GM19455 (cell line): ENCODE data around the gene SYNPO2.
"Not testable (repeated sequence)": the region's sequence is repeated elsewhere in the genome, so short reads cannot be mapped to it uniquely, and the experiment has no call there.

Experiments used
- ATAC-seq: cut with Tn5 transposase; IDR thresholded peaks from one replicate; pipeline ENCODE4 v1.9.1; 2021; ENCODE audit not compliant: unreplicated experiment

SYNPO2 gene

DNA sequence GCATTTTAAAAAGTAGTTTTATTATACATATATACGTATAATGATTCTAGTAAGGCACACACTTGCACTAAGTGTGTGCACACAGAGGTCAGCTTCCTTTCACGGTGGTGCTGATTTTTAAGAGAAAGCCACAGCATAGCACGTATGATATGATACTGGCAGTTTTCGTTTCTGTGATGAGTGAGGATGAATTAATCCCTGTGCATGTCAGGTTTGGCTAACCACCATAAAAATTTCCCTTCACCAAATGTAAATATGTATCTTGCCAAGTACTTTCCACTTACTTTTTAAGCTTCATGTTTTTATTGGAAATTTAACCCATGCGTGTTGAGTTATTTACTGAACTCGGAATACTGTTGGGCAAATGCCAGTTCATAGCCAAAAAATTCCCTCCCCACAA is 84.6 kb downstream of the SYNPO2 start:
- no peak for ATAC-seq

GRCh38 chr4:118974758-118975157 is 86.1 kb downstream of the SYNPO2 start:
- no peak for ATAC-seq

DNA sequence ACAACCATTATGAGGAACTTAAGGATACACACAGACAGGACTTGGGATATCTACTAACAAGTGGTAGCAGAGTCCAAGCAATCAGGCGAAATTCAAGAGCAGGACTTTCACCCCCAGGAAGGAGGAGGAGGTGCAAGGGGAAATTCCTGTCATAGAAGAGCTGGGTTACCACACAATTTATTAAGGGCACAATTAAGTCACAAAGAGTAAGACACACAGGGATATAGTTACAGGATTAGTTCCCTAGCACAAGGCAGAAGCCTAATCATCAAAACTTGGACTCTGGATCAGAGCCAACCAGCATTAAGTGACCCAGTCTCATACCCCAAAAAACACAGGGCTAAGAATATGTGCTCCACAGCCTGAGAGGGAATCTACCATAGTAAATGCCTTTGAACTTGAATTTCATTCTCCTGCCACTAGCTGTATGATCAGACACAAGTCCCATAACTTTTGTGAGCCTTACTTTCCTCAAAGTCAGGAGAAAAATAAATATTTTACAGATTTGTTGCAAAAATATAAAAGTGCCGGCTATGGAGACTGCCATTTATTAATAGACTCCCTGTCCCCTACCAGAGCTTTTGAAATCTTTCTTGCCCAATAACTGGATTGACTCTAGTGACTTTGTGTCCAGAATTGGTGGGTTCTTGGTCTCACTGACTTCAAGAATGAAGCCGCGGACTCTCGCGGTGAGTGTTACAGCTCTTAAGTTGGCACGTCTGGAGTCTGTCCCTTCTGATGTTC is 87.0 kb downstream of the SYNPO2 start:
- ATAC-seq = no peak

GRCh38 chr4:118976193-118976560 is 87.5 kb downstream of the SYNPO2 start:
- not testable (repeated sequence) for ATAC-seq

GRCh38 chr4:118977100-118977499 is 88.4 kb downstream of the SYNPO2 start:
- ATAC-seq = not testable (repeated sequence)

DNA sequence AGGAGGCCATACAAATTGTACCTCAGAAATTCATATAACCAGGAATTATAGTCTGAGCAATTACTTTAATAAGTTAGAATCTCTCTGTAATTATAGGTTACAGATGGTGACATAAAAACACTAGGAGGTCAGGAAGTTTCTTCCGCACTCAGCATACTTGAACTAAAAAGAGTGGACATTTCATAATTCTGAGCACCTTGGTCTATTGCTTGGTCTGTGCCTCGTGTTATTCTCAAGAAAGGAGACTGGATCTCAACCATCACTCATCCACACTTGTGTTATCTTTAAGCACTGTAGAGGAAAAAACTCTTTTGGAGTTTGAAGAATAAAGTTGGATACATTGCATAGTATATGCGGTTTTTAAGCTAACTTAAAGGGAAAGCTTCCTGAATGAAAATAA is 91.1 kb downstream of the SYNPO2 start:
- ATAC-seq = no peak

GRCh38 chr4:118981171-118981838 is 92.7 kb downstream of the SYNPO2 start:
- ATAC-seq = no peak

DNA sequence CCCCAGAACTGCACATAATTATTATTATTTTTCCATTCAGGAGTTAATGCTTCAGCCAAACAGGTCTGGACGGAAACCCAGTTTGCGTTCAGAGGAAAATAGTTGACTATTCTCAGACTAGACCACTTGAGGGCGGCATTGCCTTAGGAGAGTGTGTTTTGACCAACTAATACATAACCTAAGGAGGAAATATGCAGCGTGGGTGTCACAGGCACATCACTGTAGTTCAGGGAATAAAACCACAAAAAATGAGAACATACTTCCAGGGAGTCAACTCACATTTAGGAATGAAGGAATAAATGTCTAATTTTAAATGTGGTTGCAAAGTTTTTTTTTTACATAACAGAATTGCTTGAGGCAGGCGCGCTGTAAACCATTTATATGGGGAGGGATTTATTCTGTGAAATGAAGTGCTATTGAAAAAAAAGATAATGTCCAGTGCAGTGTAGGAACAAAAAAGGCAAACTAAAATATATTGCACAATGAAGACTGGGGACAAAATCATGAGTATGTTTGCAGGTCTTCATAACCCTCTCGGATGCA is 93.3 kb downstream of the SYNPO2 start:
- ATAC-seq = peak; percentile 76

- ATAC-seq = no peak
These were observed 94.6 kb downstream of the SYNPO2 start for GRCh38 chr4:118983293-118983692.

- ATAC-seq = no peak
These were observed 95.2 kb downstream of the SYNPO2 start for GRCh38 chr4:118983831-118984230.

GRCh38 chr4:118985170-118986000 is 96.7 kb downstream of the SYNPO2 start:
- ATAC-seq = no peak

- no peak for ATAC-seq
These were observed 99.4 kb downstream of the SYNPO2 start for GRCh38 chr4:118987959-118988634.

DNA sequence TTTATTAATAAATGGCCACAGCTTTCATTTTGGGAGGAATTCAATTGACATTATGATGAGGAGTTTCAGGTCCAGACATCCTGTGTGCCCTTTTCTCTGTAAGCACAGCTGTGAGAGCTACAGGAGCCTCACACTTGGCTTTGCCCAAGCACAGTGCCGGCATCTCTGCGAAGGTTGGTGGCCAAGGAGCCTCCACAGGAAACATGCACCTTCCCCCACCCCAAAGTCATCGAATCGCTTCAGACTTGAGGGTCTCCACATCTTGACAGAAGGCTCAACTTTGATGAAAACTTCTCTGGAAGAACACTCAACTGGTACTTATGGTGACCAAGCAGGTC is 100.0 kb downstream of the SYNPO2 start:
- no peak for ATAC-seq

- ATAC-seq = no peak
These were observed 100.7 kb downstream of the SYNPO2 start for GRCh38 chr4:118989098-118990080.

GRCh38 chr4:118991686-118992085 is 103.0 kb downstream of the SYNPO2 start:
- no peak for ATAC-seq

GRCh38 chr4:118992149-118992548 is 103.5 kb downstream of the SYNPO2 start:
- no peak for ATAC-seq

DNA sequence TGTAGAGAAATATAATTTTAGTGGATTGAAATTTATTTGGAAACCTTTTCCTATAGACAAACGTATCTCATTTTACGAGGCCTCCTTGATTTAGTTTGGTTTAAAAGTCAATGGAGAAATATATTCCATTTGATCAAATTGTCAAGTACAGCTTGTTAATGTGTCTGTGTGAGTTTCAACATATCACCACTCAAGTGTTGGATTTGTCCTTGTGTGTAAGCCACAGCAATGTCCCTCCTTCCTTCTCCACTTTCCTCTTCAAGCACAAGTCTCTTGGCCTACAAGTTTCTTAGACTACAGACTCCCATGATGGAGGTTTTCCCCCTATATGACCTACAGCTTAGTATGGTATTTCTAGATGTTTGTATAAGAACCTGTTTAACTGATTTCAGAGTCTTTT is 104.7 kb downstream of the SYNPO2 start:
- ATAC-seq = no peak

- ATAC-seq = no peak
These were observed 105.4 kb downstream of the SYNPO2 start for GRCh38 chr4:118994030-118994429.

DNA sequence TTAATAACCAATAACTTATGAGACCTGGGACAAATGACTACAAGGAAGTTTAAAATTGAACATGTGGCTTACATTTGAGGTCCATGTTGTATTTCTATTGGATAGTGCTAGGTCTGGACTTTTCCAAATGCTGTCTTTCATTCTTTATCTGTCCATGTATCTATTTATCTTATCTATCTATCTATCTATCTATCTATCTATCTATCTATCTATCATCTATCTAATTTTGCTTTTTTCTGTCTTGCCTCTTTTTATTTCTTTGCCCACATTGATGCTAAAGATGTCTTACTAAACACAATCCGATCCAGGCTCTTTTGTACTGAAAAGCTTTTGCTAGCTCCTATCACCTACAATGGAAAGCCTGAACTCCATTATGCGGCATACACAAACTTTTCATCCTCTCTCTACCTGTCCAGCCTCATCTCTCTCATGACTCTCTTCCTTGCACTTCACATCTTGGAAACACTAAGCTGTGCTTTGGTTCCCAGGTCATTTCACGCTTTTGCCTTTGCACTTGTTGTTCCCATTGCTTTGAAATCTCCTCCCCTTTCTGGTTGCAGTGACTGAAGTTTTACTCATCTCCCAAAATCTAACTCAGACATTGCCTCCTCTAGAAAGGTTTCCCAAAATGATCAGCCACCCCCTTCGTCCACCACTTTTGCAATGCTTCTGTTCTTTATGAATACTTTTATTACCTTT is 107.2 kb downstream of the SYNPO2 start:
- ATAC-seq = no peak
